HG02852 (cell line): ENCODE data around the gene CFAP107.

Source experiments
- ATAC-seq: cut with Tn5 transposase; IDR thresholded peaks from one replicate; pipeline ENCODE4 v1.9.1; 2021; ENCODE audit warnings: mild to moderate bottlenecking, moderate library complexity; ENCODE audit not compliant: unreplicated experiment

Gene CFAP107

DNA sequence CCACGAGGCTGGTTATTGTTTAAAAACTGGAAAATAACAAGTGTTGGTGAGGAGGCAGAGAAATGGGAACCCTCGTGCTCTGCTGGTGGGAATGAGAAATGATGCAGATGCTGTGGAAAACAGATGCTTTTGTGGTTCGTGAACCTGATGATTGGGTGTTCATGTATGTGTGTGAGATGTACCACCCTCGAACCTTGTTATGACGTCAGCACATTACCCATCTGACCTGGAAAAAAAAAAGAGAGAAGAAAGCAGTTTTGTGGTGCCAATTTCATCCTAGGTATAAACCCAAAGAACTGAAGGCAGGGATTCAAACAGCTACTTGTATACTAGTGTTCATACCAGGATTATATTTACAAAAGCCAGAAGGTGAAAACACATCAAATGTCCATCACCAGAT lies 6.4 kb upstream of the CFAP107 start:
- no peak for ATAC-seq

DNA sequence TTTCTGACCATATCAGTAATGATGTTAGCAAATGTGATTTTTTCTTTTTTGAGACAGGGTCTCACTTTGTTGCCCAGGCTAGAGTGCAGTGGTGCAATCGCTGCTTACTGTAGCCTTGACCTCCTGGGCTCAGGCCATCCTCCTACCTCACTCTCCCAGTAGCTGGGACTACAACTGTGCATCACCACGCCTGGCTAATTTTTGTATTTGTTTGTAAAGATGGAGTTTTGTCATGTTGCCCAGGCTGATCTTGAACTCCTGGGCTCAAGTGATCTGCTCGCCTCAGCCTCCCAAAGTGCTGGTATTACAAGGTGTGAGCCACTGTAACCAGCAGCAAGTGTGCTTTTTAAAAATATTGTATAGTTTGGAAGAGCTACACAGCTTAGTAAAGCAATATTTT lies 4.1 kb upstream of the CFAP107 start:
- ATAC-seq: no peak

GRCh38 chr1:12745126-12745991 lies 641 bp upstream of the CFAP107 start:
- no peak for ATAC-seq

DNA sequence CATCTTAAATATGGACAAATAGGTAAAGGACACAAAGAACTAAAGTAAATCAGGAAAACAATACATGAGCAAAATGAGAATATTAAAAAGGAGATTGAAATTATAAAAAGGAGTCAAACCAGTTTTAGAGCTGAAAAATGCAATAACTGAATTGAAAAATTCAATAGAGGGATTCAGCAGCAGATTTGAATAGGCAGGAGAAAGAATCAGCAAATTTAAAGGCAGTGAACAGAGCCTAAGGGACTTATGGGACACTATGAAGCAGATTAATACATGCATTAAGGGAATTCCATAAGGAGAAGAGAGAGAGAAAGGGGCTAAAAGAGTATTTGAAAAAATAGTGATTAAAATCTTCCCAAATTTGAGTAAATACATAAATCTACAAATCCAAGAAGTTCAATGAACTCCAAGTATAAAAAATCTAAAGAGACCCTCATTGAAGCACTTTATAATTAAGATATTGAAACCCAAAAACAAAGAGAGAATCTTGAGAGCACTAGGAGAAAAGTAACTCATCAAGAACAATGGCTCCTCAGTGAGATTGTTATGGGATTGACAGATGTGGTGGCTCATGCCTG lies 2.9 kb downstream of the CFAP107 start:
- ATAC-seq: no peak

- no peak for ATAC-seq
Observed at GRCh38 chr1:12754738-12755137, 8.7 kb downstream of the CFAP107 start.

DNA sequence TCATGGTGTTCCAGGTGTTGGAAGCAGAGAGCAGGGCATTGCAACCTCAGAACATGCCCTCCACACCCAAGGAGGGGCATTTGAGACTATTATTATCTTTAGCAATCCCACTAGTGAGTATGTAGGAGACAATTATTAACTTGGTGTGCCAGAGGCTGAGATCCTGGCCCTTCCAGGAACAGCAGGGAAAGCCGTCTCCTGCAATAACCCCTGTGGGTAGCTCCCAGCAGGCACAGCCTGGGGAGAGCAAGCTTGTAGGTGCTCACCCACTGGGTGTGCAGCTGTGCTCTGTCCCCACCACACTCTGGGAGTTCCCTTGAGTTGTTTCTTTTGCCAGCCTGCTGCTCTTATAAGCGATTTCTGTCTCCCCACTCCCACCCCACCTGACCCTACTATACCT lies 10.3 kb downstream of the CFAP107 start:
- ATAC-seq: no peak

DNA sequence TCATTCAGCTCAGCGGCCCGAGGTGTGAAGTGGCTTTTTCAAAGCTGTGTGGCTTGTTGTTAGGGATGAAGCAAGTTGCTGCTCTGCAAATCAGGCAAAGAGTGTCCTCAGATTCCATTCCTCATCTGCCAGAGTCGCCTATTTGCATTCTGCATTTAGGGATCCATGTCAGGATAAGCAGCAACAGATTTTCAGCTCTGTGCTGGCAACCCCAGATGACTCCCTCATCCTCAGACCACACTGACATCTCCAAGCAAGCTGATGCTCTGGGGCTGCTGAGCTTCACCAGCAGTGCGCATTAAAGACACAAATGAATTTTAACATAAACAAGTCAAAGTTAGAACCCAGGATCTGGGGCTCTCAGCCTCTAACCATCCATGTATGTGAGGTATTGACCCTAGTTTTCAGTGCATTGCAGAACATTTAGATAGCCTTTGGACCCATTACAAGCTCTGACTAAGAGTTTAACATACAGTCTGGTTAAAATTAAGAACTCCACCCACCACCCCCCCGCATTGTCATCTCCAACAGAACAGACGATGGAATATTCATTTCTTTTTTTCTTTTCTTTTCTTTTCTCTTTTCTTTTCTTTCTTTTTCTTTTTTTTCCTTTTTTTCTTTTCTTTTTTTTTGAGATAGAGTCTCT lies 10.9 kb downstream of the CFAP107 start:
- ATAC-seq: no peak

DNA sequence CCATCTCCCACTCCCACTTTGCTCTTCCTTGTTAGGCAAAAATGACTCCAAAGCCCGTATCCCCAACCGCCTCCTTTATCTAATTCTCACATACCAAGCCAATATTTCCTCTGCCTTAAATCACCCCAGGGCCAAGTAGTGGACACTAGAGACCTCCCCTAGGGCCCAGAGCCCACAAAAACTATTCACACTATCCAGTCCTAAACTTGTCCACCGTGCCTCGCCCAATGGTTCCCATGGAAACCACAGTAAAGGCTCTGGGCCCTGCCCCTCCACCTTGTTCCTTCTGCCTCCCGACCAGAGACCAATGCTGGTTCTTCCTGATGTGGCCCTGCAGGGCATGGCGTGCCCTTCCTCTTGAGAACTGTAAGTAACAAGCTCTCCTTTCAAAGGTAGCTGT lies 11.8 kb downstream of the CFAP107 start:
- no peak for ATAC-seq

DNA sequence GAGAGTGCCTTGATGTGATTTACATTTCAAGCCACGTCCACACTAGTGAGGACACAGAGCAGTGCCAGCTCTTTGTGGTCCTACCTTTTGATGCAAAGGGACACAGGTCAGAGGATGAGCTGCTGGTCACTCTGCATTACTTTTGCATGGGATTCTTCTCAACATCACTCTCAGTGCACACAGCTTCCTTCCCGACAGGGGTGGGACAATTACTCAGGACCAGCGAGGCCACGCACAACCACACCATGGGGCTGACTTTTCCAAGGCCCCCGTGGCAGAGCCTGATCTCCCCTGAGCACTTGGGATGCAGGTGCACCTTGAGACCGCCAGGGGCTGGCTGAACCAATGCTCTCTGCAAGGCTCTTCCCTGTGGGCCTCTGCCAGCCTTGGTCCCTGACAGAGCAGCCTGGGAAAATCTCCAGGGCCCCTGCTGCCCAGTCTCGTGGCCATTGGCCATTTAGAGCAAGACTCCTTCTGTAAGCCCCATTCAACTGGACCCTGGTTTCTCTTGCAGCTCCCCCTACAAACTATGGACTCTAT lies 14.3 kb downstream of the CFAP107 start:
- ATAC-seq: no peak

- no peak for ATAC-seq
Observed at GRCh38 chr1:12761781-12762180, 15.8 kb downstream of the CFAP107 start.

DNA sequence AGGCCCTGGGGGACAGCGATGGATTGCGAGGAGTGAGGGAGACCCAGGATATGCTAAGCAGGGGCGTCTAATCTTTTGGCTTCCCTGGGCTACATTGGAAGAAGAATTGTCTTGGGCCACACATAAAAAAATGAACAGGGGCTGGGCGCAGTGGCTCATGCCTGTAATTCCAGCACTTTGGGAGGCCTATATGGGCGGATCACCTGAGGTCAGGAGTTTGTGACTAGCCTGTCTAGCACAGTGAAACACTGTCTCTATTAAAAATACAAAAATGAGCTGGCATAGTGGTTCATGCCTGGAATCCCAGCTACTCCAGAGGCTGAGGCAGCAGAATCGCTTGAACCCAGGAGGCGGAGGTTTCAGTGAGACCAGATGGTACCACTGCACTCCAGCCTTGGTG lies 16.8 kb downstream of the CFAP107 start:
- no peak for ATAC-seq

- no peak for ATAC-seq
Observed at GRCh38 chr1:12763479-12763878, 17.5 kb downstream of the CFAP107 start.

DNA sequence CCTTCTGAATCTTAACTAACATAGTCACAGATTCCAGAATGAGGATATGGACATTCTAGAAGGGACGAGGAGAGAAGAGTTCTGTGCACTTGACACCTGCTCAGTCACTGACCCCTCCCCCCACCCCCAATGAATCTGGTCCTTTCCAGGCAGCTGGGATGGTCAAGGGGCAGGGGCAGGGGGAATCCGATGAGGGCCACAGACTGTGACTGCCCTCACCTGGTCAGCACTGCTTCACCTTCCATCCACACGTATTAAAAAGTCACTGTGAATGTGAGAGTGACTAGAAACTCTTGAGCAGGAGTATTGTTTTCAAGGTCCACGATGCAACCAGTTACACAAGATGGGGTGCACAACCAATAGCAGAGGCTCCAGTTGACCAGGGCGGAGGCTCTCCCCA lies 18.0 kb downstream of the CFAP107 start:
- ATAC-seq: no peak

DNA sequence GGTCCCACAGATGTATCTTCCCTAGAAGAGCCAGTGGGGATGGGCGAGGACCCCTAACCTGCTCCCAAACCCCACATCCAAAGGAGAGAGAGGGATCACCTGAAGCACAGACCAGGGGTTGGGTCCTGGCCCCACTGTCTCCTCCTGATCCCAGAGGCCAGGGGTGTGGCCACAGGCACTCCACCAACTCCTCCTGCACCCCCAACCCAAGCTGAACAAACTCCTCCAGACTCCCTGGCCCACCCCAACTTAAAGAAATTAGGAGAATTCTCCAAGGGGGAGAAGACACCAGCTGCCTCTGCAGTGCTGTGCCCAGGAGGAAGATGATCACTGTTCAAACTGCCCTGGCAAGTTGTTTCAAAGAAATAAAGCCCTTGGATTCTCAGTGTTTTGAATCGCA lies 23.0 kb downstream of the CFAP107 start:
- ATAC-seq: no peak

DNA sequence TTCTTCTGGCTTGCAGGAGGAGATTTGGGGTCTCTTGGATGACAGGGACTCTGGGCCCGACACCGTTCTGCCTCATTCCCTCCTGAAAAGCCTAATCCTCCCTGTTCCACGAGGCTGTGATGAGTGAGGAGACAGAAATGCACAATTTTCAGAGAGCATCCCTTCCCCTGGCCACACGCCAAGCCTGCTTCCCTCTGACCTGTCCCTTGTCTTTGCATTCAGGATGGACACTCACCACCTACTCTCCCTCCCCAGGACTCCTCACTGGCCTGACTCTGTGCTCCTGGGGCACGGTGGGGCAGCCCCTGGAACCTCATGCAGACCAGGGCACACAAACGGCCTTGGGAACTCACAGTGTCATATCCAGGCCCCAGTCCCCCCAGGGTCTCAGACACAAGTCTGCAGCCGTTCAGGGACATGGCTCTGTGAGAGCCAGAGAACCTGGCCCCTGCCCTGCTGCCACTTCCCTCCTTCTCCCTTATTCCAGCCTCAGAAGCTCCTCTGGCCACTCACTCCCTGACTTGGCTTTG lies 24.0 kb downstream of the CFAP107 start:
- no peak for ATAC-seq

GRCh38 chr1:12770620-12771019 lies 24.6 kb downstream of the CFAP107 start:
- ATAC-seq: no peak

GRCh38 chr1:12771186-12771585 lies 25.2 kb downstream of the CFAP107 start:
- ATAC-seq: no peak

DNA sequence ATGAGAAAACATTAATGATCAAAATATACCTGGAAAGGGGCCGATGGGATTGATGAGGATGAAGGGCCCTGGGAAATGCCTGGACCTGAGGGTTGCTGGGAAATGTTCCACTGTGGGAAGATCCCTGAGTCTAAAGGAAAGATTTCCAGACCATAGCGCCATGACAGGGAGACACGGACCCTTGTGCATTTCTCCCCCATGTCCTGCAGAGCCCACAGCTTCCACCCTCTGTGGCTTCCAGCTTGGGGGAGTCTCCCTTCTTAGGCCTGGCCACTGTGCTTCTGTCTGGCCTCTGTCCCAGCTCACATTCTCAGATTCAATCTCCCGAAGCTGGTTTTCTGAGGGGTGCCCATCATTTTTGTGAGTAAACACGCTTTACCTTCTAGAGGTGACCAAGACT lies 26.5 kb downstream of the CFAP107 start:
- ATAC-seq: no peak

DNA sequence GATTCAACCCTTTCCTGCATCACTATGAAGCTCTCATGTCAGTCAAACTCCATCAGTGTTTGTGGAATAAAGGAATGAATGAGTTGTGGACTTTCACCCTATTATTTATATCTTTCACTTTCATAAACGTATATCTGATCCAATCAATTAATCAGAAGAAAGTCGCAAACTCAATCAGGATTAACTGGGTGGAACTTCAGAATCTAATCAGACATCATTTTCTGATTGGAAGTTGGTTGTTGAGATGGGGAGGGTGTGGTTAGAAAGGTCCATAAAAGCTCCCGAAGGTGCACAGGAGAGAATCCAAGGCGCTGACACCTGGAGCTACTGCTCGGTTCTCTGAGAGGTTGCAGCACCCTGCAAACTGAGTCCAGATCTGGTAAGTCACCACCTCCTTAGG lies 27.4 kb downstream of the CFAP107 start, which contains the start of gene PRAMEF12:
Gene PRAMEF12 (plus strand): TSS at position 301 of the 400 bp plus-strand sequence. CDS start 1,130 bp downstream, outside the sequence.
- ATAC-seq: no peak

DNA sequence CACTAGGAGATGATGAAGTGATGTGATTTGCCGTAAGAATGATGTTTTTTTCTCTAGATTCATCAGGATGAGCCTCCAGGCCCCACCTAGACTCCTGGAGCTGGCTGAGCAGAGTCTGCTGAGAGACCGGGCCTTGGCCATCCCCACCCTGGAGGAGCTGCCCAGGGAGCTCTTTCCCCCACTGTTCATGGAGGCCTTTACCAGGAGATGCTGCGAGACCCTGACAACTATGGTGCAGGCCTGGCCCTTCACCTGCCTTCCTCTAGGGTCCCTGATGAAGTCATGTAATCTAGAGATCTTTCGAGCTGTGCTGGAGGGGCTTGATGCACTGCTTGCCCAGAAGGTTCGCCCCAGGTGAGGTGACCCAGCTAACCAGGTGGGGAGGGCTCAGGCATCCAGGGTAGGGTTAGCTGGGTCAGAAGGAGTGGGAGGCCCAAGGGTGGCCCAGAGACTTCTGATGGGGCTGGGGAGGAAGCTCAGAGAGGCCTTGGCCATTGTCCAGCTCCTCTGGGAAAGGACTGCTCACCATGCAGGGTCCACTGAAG lies 28.9 kb downstream of the CFAP107 start:
- ATAC-seq: no peak

DNA sequence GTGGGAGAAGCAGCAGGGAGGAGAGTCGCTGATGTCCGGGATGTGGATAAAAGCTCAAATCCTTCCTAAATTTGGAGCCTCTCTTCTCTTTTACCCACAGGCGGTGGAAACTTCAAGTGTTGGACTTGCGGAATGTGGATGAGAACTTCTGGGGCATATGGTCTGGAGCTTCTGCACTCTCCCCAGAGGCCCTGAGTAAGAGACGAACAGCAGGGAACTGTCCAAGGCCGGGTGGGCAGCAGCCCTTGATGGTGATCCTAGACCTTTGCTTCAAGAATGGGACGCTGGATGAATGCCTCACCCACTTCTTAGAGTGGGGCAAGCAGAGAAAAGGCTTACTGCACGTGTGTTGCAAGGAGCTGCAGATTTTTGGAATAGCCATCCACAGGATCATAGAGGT lies 29.4 kb downstream of the CFAP107 start:
- ATAC-seq: no peak
